ENCODE data around the gene EVI5L.
"Not testable (repeated sequence)": the region's sequence is repeated elsewhere in the genome, so short reads cannot be mapped to it uniquely, and the experiment has no call there.

Gene EVI5L

DNA sequence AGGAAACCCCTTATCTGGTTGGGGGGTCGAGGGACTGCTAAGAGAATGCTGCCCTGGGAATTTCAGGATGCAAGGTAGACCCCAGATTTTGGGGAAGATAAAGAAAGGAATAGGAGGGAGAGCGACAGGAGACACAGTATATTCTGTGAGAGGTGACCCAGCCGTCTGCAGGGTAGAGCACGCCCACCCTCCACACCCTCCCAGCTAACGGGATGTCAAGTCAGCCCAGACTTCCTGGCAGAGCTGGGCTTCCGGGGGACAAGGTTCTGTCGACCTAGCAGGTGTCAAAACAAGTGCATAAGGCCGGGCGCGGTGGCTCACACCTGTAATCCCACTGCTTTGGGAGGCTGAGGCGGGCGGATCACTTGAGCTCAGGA, 44.9 kb downstream of the EVI5L start:
- DNase-seq: no peak

- no peak for DNase-seq
Observed at GRCh38 chr19:7877249-7877836, 47.3 kb downstream of the EVI5L start.

DNA sequence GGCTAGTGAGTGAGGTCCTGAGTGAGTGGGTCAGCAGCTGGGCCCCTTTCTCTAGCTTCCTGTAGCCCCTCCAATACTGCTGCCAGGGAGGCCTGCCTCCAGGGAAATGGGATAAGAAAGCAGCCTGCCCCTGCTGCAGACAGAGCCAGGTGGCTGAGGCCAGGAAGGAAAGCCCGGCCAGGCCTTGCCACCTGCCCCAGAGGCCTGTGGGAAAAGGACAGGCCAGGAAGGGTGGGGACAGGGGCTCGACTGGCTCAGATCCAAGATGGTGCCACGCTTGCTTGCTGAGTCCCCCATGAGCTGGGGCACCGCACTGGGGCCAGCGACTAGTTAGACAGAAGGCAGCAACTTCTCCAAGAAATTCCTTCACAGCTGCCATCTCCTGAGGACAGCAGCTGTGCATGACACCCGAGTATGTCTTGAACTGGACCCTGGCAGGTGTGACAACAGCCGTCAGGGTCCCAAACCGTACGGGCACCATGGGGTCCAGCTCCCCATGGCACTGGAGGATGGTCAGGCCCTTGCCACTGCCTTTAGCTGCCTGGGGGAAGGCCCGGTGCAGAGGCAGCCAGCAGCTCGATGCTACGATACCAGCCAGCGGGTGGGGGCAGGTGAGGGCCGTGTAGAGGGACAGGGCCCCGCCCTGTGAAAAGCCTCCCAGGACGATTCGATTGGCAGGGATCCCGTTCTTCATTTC, 49.2 kb downstream of the EVI5L start:
- DNase-seq: no peak

- DNase-seq: no peak
Observed at GRCh38 chr19:7879836-7880235, 49.8 kb downstream of the EVI5L start.

DNA sequence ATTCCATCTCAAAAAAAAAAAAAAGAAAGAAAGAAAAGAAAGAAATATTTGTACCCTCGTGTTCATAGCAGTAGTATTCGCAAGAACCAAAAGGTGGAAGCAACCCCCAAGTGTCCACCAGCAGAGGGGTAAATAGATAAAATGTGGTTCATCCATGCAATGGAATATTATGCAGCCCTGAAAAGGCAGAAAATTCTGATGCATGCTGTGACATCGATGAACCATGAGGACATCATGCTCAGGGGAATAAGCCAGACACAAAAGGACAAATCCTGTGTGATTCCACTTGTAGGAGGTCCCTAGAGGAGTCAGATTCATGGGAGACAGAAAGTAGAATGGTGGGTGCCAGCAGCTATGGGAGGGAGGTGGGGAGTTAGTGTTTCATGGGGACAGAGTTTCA, 51.9 kb downstream of the EVI5L start:
- DNase-seq: no peak

DNA sequence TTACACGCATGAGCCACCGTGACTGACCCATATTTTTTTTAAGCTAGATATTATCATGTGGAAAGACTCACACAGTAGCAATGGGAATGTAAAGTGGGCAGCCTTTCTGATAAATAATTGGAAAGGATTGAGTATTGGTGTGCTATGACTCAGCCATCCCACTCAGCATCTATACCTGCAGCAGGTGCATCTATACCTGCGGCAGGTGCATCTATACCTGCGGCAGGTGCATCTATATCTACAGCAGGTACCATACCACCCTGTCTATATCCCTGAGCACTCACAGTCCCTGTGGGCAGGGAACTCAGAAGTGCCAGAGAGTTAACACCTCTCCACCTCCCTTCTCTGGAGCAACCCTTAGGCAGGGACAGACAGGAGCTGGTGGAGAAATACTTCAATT, 53.1 kb downstream of the EVI5L start:
- no peak for DNase-seq

DNA sequence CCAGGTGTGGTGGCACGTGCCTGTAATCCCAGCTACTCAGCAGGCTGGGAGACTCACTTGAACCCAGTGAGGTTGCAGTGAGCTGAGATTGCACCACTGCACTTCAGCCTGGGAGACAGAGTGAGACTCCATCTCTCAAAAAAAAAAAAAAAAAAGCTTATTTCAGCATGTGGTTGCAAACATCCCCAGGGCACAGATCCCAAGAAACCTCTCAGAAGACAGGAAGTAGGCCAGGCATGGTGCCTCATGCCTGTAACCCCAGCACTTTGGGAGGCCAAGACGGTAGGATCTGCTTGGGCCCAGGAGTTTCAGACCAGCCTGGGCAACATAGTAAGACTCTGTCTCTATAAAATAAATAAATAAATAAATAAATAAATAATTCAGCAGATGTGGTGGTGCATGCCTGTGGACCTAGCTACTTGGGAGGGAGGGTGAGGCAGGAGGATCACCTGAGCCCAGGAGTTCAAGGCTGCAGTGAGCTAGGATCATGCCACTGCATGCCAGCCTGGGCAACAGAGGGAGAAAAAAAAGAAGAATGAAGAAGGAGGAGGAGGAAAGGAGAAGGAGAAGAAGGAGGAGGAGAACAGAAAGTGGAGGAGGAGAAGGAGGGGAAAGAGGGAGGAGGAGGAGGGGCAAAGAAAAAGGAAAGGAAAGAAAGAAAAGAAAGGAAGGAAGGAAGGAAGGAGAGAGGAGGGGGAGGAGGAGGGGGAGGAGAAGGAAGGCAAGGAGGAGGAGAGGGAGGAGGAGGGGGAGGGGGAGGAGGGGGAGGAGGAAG, 54.0 kb downstream of the EVI5L start:
- DNase-seq: no peak

GRCh38 chr19:7885818-7886217, 55.8 kb downstream of the EVI5L start:
- DNase-seq: no peak

GRCh38 chr19:7887408-7888144, 57.6 kb downstream of the EVI5L start:
- DNase-seq: no peak

- DNase-seq: peak; percentile 27
Observed at GRCh38 chr19:7888145-7888825, 58.3 kb downstream of the EVI5L start, which contains the start of gene LRRC8E. TSS of gene LRRC8E (plus strand) at chr19:7888510. CDS start at chr19:7895604, 7,094 bp downstream.

GRCh38 chr19:7888826-7889217, 58.8 kb downstream of the EVI5L start:
- no peak for DNase-seq

- DNase-seq: not testable (repeated sequence)
Observed at GRCh38 chr19:7893362-7894101, 63.5 kb downstream of the EVI5L start.

DNA sequence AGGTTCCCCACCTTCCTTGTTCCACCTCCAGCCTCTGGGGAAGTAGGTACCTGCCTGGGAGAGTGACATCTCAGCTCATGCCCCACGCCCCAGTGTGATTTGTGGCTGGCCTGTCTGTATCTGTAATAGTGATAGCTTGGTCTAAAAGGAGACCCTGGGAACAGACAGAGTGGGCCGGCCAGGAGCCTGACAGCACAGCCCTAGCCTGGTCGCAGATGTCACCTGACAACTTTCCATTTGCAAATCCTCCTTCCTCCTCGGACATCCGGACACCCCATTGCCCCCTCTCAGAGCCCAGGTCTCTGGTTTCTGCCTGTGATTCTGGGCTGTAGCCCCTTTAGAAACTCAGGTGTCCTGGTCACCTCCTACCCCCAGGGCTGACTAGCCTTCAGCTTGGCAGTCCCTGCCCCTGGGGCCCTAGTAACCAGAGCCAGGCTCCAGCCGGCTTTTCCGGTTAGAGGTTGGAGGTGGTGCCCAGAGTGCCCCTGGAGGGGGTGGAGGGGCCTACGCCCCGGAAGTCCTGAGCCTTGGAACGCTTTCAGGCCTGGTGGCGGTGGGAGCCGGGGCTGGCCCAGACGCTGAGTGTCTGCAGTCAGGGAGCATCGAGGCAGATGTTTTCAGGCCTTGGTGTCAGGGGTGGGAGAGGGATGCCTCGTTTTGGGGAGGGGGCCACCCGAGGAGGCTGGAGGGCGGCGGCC, 64.7 kb downstream of the EVI5L start:
- DNase-seq: no peak

GRCh38 chr19:7895565-7895964, 65.5 kb downstream of the EVI5L start:
- DNase-seq: no peak

DNA sequence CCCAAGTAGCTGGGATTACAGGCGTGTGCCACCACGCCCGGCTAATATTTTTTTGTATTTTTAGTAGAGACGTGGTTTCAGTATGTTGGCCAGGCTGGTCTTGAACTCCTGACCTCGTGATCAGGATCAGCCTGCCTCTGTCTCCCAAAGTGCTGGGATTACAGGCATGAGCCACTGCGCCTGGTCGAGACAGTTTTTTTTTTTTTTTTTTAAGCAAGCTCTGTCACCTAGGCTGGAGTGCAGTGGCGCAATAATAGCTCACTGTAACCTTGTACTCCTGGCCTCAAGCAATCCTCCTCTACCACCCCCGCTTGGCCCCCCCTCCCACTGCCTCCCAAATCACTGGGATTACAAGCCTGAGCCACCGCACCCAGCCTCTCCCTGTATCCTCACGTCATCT, 67.3 kb downstream of the EVI5L start:
- no peak for DNase-seq

DNA sequence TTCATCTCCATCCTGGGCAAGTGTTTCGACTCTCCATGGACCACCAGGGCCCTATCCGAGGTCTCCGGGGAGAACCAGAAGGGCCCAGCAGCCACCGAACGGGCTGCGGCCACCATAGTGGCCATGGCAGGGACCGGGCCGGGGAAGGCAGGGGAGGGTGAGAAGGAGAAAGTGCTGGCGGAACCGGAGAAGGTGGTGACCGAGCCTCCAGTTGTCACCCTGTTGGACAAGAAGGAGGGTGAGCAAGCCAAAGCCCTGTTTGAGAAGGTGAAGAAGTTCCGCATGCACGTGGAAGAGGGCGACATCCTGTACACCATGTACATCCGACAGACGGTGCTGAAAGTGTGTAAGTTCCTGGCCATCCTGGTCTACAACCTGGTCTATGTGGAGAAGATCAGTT, 68.9 kb downstream of the EVI5L start:
- DNase-seq: no peak

- DNase-seq: no peak
Observed at GRCh38 chr19:7899751-7900378, 69.8 kb downstream of the EVI5L start.

DNA sequence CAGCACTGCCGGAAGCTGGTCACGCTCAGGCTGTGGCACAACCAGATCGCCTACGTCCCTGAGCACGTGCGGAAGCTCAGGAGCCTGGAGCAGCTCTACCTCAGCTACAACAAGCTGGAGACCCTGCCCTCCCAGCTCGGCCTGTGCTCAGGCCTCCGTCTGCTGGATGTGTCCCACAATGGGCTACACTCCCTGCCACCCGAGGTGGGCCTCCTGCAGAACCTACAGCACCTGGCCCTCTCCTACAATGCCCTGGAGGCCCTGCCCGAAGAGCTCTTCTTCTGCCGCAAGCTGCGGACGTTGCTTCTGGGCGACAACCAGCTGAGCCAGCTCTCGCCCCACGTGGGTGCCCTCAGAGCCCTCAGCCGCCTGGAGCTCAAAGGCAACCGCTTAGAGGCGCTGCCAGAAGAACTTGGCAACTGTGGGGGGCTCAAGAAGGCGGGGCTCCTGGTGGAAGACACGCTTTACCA, 70.4 kb downstream of the EVI5L start:
- no peak for DNase-seq

DNA sequence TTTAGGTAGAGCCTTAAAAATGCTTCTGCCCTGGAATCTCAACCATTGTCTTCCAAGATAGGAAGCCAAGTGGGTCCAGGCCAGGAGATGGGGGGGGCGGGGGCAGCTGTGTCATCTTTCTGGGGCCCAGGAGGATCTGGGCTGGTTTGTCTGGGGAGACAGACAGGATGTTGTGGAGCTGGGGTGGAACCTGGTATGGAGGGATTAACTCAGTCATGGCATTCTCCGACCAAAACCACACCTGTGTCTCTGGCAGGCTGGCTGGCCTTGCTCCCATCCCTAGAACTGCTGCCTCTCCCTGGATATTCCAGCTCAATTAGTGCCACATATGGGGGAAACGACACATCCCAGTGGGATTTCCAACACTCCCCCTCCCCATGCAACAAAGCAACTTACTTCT, 70.9 kb downstream of the EVI5L start:
- DNase-seq: no peak

DNA sequence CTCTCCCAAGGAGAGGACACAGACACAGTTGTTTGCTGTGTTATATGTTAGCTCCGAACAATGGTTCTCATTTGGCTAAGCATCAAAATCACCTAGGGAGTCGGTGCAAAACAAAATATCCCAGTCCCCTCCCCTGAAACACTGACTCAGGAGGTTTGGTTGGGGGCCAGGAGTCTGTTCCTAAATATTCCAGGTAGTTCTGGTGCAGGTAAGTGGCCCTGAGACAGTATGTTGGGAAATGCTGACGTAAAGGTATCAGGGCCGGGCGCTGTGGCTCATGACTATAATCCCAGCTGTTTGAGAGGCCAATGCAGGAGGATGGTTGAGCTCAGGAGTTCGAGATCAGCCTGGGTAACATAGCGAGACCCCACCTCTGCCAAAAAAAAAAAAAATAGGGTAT, 71.3 kb downstream of the EVI5L start:
- no peak for DNase-seq

GRCh38 chr19:7902796-7903243, 72.8 kb downstream of the EVI5L start:
- DNase-seq: no peak

Data from activated CD4-positive, alpha-beta T cell treated with anti-CD3 and anti-CD28 coated beads for 1 hour (primary cell).